ENCODE results near the gene COL4A2.

- TF ChIP-seq YY1 (IDR thresholded peaks at IDR 0.05; ENCODE audit: insufficient read depth, insufficient read length) (no peak), SUZ12 (IDR thresholded peaks at IDR 0.05; ENCODE audit: extremely low read depth, insufficient read depth, insufficient read length) (no peak)
Observed at GRCh38 chr13:110282316-110282841, 24.7 kb upstream of the COL4A2 start.
